Neuronal stem cell (in vitro differentiated cells): ENCODE data around the gene TSC1.

ENCODE experiments used
- DNase-seq: peaks from one replicate; pipeline ENCODE4 v3.0.0-alpha.2; 2013; ENCODE audit warnings: low spot score
- H2AFZ ChIP-seq: one replicate; pipeline ENCODE4 v1.6.1; 2013; ENCODE audit warnings: mild to moderate bottlenecking, low read length, inconsistent platforms
- H2AK5ac ChIP-seq: 2 replicates; pipeline ENCODE4 v1.6.1; 2013; ENCODE audit warnings: low read depth, mild to moderate bottlenecking, inconsistent platforms, low read length, moderate library complexity, mixed read lengths
- H2BK120ac ChIP-seq: 2 replicates; pipeline ENCODE4 v1.6.1; 2013; ENCODE audit warnings: low read depth, mild to moderate bottlenecking, inconsistent platforms, low read length, moderate library complexity, mixed read lengths
- H2BK12ac ChIP-seq: one replicate; pipeline ENCODE4 v1.6.1; 2013; ENCODE audit warnings: low read length, inconsistent platforms
- H2BK15ac ChIP-seq: 2 replicates; pipeline ENCODE4 v1.6.1; 2013; ENCODE audit warnings: mild to moderate bottlenecking, low read length, inconsistent platforms, mixed read lengths
- H2BK5ac ChIP-seq: one replicate; pipeline ENCODE4 v1.6.1; 2013; ENCODE audit warnings: inconsistent platforms, mild to moderate bottlenecking, low read length, moderate library complexity
- H3K14ac ChIP-seq: one replicate; pipeline ENCODE4 v1.6.1; 2013; ENCODE audit warnings: low read length, inconsistent platforms
- H3K18ac ChIP-seq: 2 replicates; pipeline ENCODE4 v1.6.1; 2013; ENCODE audit warnings: low read length, inconsistent platforms
- H3K23ac ChIP-seq: 2 replicates; pipeline ENCODE4 v1.6.1; 2013; ENCODE audit warnings: low read depth, mild to moderate bottlenecking, mixed read lengths, low read length, inconsistent platforms; ENCODE audit not compliant: poor library complexity
- H3K27ac ChIP-seq: replicated peaks from 3 replicates; pipeline ENCODE4 v1.5.1; 2013; ENCODE audit warnings: low read length, inconsistent platforms
- H3K27me3 ChIP-seq, 3 experiments: 2 replicates each; pipeline ENCODE4 v1.6.1; 2013; ENCODE audit warnings: low read length in 3 of 3, mild to moderate bottlenecking in 2 of 3, inconsistent platforms in 1 of 3, low read depth in 1 of 3, mixed read lengths in 1 of 3, moderate library complexity in 1 of 3; ENCODE audit not compliant: control insufficient read depth in 3 of 3, insufficient read depth in 3 of 3
- H3K36me3 ChIP-seq, 2 donors: replicated peaks in 1 of 2; 2 replicates each; pipeline ENCODE4 v1.6.1; 2013; ENCODE audit warnings: low read length in 2 of 2; ENCODE audit not compliant: control insufficient read depth in 2 of 2, insufficient read depth in 2 of 2
- H3K4ac ChIP-seq: 2 replicates; pipeline ENCODE4 v1.6.1; 2013; ENCODE audit warnings: inconsistent platforms, mild to moderate bottlenecking, low read length, moderate library complexity
- H3K4me1 ChIP-seq, 2 donors: 1 replicate in 1 of 2; 2 replicates in 1 of 2; pipeline ENCODE4 v1.6.1; 2013; ENCODE audit warnings: low read length in 2 of 2, low read depth in 1 of 2; ENCODE audit not compliant: control insufficient read depth in 2 of 2, insufficient read depth in 1 of 2
- H3K4me2 ChIP-seq: one replicate; pipeline ENCODE4 v1.6.1; 2013; ENCODE audit warnings: mild to moderate bottlenecking, low read length, inconsistent platforms; ENCODE audit not compliant: insufficient read depth, poor library complexity, severe bottlenecking
- H3K4me3 ChIP-seq, 2 donors: 2 replicates each; pipeline ENCODE4 v1.5.1; 2013; ENCODE audit warnings: low read length in 2 of 2, mild to moderate bottlenecking in 2 of 2, inconsistent platforms in 1 of 2, moderate library complexity in 1 of 2
- H3K79me1 ChIP-seq: one replicate; pipeline ENCODE4 v1.6.1; 2013; ENCODE audit warnings: low read depth, mild to moderate bottlenecking, inconsistent platforms, low read length, moderate library complexity
- H3K9ac ChIP-seq: one replicate; pipeline ENCODE4 v1.6.1; 2013; ENCODE audit warnings: mild to moderate bottlenecking, low read depth, low read length, inconsistent platforms; ENCODE audit not compliant: poor library complexity
- H3K9me3 ChIP-seq, 2 donors: replicated peaks in 1 of 2; 2 replicates each; pipeline versions ENCODE3 to v1.6.1; 2013; ENCODE audit warnings: low read length in 2 of 2, mild to moderate bottlenecking in 2 of 2, inconsistent platforms in 1 of 2, low read depth in 1 of 2, mixed read lengths in 1 of 2, moderate library complexity in 1 of 2; ENCODE audit not compliant: control insufficient read depth in 2 of 2, insufficient read depth in 1 of 2
- H4K8ac ChIP-seq: one replicate; pipeline ENCODE4 v1.6.1; 2013; ENCODE audit warnings: low read depth, mild to moderate bottlenecking, inconsistent platforms, low read length, moderate library complexity
- H4K91ac ChIP-seq: one replicate; pipeline ENCODE4 v1.6.1; 2013; ENCODE audit warnings: low read length, low read depth, mild to moderate bottlenecking, inconsistent platforms; ENCODE audit not compliant: poor library complexity
- WGBS, 2 donors: extraction: QIAGEN DNeasy Blood & Tissue Kit; methylation state at CpG; one replicate each; pipeline ENCODE4 v1.1.7; 2013; ENCODE audit warnings: missing lambda C conversion rate in 2 of 2, mixed read lengths in 1 of 2; ENCODE audit not compliant: insufficient read length in 2 of 2, insufficient replicate concordance in 1 of 2; ENCODE audit errors: extremely low coverage in 2 of 2; 5-methylcytosine and 5-hydroxymethylcytosine counted together

Gene TSC1

DNA sequence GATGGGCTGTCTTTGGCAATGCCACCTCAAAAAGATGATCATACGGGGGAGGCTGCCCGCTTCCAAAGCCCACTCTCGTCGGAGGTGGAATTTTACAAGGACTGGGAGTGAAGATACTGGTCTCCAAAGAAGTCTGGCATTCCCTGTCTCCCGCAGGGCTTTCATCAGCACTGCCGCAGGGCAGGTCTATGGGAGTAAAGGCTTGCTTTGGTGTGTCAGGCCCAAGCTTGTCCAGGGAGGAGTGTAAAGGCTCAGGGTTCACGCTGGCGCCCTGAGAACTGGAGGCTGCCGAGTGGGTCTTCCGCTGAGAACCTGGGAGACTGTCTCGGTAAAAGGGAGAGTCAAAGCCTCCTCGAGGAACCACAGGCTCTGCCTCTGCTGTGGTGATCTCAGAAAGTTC lies 38.7 kb downstream of the TSC1 start:
- no peak overlapping the region for H2AK5ac ChIP-seq
- no peak overlapping the region for H3K4me2 ChIP-seq
- H2BK12ac ChIP-seq, result no peak overlapping the region
- H3K9ac ChIP-seq, result no peak overlapping the region
- no CpG with 5 or more reads among the region's 12 CpGs for WGBS, 2 donors
- H2AFZ ChIP-seq, result no peak overlapping the region
- H3K23ac ChIP-seq, result no peak overlapping the region
- H4K8ac ChIP-seq, result no peak overlapping the region
- no peak overlapping the region for H2BK5ac ChIP-seq
- H3K4me3 ChIP-seq, result no peak overlapping the region
- no peak overlapping the region for H4K91ac ChIP-seq
- no peak for DNase-seq
- peaks cover 2% of the 10 kb centered on the region for H3K79me1 ChIP-seq
- H3K27me3 ChIP-seq, result no peaks in the 10 kb centered on the region
- no peak overlapping the region for H3K14ac ChIP-seq
- H2BK15ac ChIP-seq, result no peak overlapping the region
- no peaks in the 10 kb centered on the region for H3K4me1 ChIP-seq
- no peak overlapping the region for H2BK120ac ChIP-seq
- no peak overlapping the region for H3K18ac ChIP-seq
- peaks cover 27 to 89% of the 10 kb centered on the region in 2 donors for H3K36me3 ChIP-seq
- no peak overlapping the region for H3K27ac ChIP-seq
- no peak overlapping the region for H3K4ac ChIP-seq
- H3K9me3 ChIP-seq, result no peaks in the 10 kb centered on the region

DNA sequence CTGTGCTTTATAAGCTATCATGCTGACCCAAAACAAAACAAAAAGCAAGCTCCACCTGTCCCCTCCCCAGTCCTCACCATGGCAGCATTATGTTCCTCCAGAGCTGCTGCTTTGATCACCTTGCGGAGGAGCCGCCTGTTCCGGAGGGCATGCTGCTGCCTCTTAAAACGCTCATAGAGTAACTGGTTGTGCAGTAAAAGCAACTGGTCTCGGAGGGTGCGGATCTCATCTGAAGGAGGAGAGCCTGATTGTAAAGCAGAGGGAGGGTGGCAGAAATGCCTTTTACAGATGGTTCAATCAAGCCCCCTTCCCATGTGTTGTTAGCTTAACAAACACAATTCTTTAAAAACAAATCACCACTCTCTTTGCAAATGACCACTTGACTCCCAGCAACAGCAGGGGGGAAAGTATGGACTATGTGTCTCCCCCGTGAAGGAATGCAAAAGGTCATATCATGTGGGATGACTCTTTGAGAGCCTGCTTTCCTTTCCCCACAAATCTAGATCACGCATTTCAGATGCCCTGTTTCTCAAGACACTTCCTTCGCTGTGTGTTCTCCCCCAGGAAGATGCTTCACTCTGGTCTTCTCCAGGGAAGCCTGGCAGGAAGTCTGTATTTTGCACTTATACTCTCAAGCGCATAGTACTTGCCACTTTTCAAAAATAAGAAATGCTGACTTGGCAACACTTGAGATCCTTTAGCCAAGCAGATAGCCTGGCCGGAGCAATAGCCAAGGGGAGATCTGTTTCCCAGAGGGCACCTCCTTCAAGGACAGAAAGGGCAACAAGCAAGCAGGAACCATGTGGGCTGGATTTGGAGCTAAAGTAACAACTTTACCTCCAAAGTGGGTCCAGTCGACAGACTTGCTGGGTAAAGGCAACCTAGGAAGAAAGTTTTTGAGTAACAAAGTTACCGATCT lies 40.6 kb downstream of the TSC1 start:
- no CpG with 5 or more reads among the region's 13 CpGs for WGBS, 2 donors
- peaks cover 29 to 89% of the 10 kb centered on the region in 2 donors for H3K36me3 ChIP-seq
- DNase-seq, result no peak

GRCh38 chr9:132901858-132902831 lies 42.3 kb downstream of the TSC1 start:
- Histone ChIP-seq H4K91ac (no peak overlapping the region), H2AK5ac (no peak overlapping the region), H4K8ac (no peak overlapping the region), H2BK120ac (no peak overlapping the region), H2BK12ac (no peak overlapping the region), H3K18ac (no peak overlapping the region), H3K14ac (no peak overlapping the region), H3K27ac (no peak overlapping the region), H3K4me2 (no peak overlapping the region), H2AFZ (no peak overlapping the region), H3K79me1 (peaks cover 2% of the 10 kb centered on the region), H3K9ac (no peak overlapping the region), H3K23ac (no peak overlapping the region), H3K27me3 (no peaks in the 10 kb centered on the region), H3K36me3 (peaks cover 36 to 97% of the 10 kb centered on the region in 2 donors), H3K4me3 (no peak overlapping the region), H2BK5ac (no peak overlapping the region), H3K4me1 (no peaks in the 10 kb centered on the region), H3K9me3 (no peaks in the 10 kb centered on the region), H3K4ac (no peak overlapping the region), H2BK15ac (no peak overlapping the region)
- DNase-seq, result peak; percentile 76
- no CpG with 5 or more reads among the region's 11 CpGs for WGBS, 2 donors

More for the DNA sequence above, 40.6 kb downstream of the TSC1 start:
- H3K4me1 ChIP-seq, result no peaks in the 10 kb centered on the region
- H3K18ac ChIP-seq, result no peak overlapping the region
- H2BK5ac ChIP-seq, result no peak overlapping the region
- H3K9me3 ChIP-seq, result no peaks in the 10 kb centered on the region
- no peak overlapping the region for H3K4me3 ChIP-seq
- no peak overlapping the region for H3K4ac ChIP-seq
- H3K27ac ChIP-seq, result no peak overlapping the region
- H3K27me3 ChIP-seq, result no peaks in the 10 kb centered on the region
- H2AK5ac ChIP-seq, result no peak overlapping the region
- no peak overlapping the region for H4K8ac ChIP-seq
- no peak overlapping the region for H2AFZ ChIP-seq
- H4K91ac ChIP-seq, result no peak overlapping the region
- H3K23ac ChIP-seq, result no peak overlapping the region
- H3K79me1 ChIP-seq, result peaks cover 2% of the 10 kb centered on the region
- H3K14ac ChIP-seq, result no peak overlapping the region
- H3K9ac ChIP-seq, result no peak overlapping the region
- H2BK15ac ChIP-seq, result no peak overlapping the region
- H3K4me2 ChIP-seq, result no peak overlapping the region
- H2BK120ac ChIP-seq, result no peak overlapping the region
- H2BK12ac ChIP-seq, result no peak overlapping the region

DNA sequence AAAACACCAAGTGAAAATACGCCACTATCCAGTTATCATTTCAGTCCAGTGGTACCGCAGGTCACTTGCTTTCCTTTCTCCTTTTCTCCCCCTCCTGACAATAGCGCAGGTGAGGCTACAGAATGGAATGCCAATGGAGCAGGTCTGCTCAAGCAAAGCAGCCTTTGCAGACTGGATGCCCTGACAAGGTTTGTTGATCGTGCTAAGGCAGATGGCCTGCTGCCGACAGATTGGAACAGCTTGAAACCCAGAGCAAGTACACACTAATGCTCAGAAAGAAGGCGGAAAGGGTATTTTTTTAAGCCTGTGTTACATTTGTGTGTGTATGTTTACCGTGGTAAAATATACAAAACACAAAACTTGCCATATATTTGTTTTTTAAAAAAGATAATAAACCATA lies 46.4 kb downstream of the TSC1 start:
- Histone ChIP-seq H3K36me3 (peaks cover 46 to 96% of the 10 kb centered on the region in 2 donors), H3K4me1 (no peaks in the 10 kb centered on the region), H2BK5ac (no peak overlapping the region), H2BK15ac (no peak overlapping the region), H3K4ac (no peak overlapping the region), H3K79me1 (peaks cover 2% of the 10 kb centered on the region), H3K27me3 (no peaks in the 10 kb centered on the region), H4K91ac (no peak overlapping the region), H3K9ac (no peak overlapping the region), H3K9me3 (no peaks in the 10 kb centered on the region), H3K18ac (no peak overlapping the region), H2BK120ac (no peak overlapping the region), H3K27ac (no peak overlapping the region), H3K23ac (no peak overlapping the region), H2AFZ (no peak overlapping the region), H2AK5ac (no peak overlapping the region), H3K4me3 (no peak overlapping the region), H3K14ac (no peak overlapping the region), H3K4me2 (no peak overlapping the region), H2BK12ac (no peak overlapping the region), H4K8ac (no peak overlapping the region)
- no peak for DNase-seq
- WGBS, 2 donors, result no CpG with 5 or more reads among the region's 7 CpGs
